HG03039 (cell line): ENCODE results near the gene SLC16A10.
A peak's percentile ranks its signal among the peaks of the same experiment; 100 is the strongest.
"Not testable (repeated sequence)": the region's sequence is repeated elsewhere in the genome, so short reads cannot be mapped to it uniquely, and the experiment has no call there.

Experiments
- ATAC-seq: cut with Tn5 transposase; IDR thresholded peaks from one replicate; pipeline ENCODE4 v1.9.1; 2021; ENCODE audit warnings: mild to moderate bottlenecking, moderate library complexity; ENCODE audit not compliant: unreplicated experiment

SLC16A10 gene

GRCh38 chr6:111255838-111256237 lies 168.5 kb downstream of the SLC16A10 start:
- not testable (repeated sequence) for ATAC-seq

DNA sequence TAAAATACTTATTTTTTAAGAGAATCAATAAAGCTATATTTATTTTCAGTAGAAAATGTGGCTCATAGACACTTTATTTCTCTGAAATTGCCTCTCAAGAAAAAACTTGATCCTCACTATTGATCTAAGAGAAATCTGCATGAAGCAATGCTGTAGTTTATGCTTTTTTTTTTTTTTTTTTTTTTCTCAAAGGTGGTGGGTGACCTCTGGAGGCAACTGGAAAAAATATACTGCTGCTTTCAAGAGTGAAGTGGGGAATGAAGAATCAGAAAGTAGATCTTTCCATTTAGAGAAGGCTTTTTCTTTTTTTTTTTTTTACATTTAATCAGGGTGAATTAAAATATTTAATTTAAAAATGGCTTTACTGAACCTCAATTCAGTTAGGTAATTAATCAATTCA lies 169.3 kb downstream of the SLC16A10 start:
- ATAC-seq, result no peak

DNA sequence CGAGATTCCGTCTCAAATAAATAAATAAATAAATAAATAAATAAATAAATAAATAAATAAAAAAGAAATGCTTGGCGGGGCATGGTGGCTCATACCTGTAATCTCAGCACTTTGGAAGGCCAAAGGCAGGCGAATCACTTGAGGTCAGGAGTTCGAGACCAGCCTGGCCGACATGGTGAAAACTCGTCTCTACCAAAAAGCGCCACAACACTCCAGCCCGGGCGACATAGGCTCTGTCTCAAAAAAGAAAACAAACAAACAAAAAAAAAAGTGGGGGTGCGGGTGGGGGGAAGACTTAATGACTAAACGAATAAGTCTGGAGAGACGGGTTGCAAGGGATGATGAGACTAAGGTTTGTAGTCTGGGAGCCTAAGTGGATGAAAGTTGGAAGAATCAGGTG lies 170.7 kb downstream of the SLC16A10 start:
- ATAC-seq, result no peak

DNA sequence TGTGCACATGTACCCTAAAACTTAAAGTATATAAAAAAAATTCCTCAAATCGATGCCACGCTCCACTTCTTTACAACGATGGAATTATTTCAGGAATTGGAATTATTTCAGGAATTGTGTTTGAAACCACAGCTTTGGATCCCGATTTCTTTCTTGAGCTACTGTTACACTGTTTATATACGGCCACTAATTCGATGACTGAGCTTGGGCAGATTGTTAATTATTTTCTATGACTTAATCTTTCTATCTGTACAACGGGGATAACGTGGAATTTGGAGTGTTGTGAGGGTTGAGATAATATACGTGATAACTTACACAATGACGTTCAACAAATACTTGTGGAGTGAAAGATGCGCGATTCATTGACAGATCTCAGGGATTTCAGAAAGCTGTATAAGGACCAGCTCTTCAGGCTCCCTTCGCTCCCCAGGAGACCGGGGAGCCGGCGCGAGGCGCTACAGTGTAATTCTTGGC lies 171.3 kb downstream of the SLC16A10 start:
- ATAC-seq, result no peak

GRCh38 chr6:111259089-111259831 lies 172.0 kb downstream of the SLC16A10 start:
- ATAC-seq, result peak; percentile 98

GRCh38 chr6:111260570-111261298 lies 173.4 kb downstream of the SLC16A10 start:
- ATAC-seq, result no peak

DNA sequence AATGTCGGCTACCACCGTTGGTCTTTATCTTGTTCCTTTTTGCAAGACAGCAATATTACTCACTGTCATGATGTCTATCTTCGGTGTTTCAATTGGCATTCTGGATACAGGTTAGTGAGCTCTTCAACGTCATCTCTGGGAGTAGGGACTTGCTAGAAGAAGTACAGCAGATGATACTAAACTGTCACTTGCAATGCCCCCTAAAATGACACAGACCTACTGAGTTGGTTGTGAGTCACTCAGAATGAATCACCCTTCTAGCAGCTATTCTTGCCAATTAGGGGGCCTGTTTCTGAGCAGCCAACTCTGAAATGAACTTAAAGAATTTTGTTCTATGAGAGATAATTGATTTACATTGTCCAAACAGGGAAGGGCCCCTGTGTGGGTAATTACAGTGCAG lies 176.5 kb downstream of the SLC16A10 start:
- no peak for ATAC-seq

GRCh38 chr6:111265842-111266241 lies 178.5 kb downstream of the SLC16A10 start:
- no peak for ATAC-seq

GRCh38 chr6:111266276-111266675 lies 179.0 kb downstream of the SLC16A10 start:
- no peak for ATAC-seq

GRCh38 chr6:111267764-111268333 lies 180.5 kb downstream of the SLC16A10 start:
- ATAC-seq, result no peak

DNA sequence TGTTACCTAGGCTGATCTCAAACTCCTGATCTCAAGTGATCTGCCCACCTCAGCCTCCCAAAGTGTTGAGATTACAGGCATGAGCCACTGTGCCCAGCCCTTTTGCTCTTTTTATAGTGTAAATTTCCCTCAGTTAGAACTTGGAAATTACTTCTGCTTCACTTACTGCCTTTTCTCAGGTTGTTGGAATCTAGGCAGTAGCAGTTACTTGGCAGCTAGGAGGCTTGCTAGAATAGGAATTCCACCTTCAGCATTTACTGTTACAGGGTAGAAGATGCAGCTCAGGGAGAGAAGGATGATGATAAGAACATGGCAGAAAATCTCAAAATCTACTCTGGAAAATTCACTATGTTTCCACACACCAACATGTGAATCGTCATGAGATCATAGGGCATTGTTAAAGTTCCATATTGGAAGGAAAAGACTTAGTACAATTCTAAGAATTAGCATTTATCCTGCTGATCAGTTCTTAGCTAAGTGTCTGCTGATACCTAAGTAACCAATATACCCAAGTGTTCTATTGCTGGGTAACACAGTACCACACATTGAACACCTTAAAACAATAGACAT lies 182.2 kb downstream of the SLC16A10 start:
- ATAC-seq, result no peak

DNA sequence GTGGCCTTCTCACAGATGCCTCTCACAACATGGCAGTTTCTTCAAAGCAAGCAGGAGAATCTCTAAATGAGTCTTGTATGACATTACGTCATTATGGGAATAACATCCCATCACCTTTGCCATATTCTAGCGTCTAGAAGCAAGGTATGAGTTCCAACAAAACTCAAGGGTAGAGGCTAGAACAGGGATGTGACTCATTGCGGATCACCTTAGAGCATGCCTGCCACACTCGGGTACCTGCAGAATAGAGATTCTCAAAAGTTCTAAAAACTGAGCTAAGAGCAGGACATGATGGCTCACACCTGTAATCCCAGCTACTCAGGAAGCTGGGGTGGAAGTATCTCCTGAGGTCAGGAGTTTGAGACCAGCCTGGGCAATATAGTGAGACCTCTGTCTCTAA lies 182.8 kb downstream of the SLC16A10 start:
- ATAC-seq, result no peak

DNA sequence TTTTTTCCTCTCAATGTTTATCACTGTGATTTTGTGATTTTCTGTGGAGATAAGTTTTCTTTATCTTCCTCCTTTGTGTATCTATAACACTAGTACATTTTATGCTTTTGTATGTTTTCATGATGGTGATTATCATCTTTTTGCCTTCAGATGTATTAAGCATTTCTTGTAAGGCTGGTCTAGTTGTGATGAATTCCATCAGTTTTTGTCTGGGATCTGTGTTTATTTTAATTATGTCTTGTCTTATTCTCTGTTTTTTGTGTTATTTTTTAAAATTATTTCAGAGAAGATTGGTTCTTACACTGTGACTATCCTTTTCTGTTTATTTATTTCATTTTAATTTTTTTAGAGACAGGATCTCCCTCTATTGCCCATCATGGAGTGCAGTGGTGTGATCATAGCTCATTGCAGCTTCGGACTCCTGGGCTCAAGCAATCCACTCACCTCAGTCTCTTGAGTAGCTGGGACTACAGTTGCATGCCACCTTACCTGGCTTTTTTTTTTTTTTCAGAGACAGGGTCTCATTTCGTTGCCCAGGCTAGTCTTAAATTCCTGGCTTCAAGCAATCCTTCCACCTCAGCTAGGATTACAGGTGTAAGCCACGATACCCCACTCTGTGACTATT lies 187.4 kb downstream of the SLC16A10 start:
- no peak for ATAC-seq

- no peak for ATAC-seq
Measured at GRCh38 chr6:111276335-111276734, 189.0 kb downstream of the SLC16A10 start.

- ATAC-seq, result no peak
Measured at GRCh38 chr6:111276736-111277135, 189.4 kb downstream of the SLC16A10 start.

DNA sequence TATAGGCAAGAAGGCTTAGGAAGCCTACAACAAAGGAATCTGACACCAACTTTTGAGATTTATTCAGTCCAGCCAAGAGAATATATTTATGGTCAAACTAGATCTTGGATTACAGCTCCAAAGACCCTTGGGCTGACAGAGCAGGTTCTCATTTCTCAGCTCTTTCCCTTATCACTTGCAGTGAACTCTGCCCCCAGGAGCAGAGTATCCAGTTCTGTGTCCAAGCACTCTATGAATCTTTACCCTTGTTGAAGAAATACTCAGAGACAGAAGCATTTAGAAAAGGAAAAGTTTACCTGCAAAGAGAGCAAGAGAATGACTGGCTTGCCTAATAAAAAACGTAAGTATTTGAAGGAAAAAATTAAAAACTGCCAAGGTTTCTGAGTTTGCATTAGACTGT lies 190.5 kb downstream of the SLC16A10 start:
- ATAC-seq, result no peak

- ATAC-seq, result no peak
Measured at GRCh38 chr6:111278731-111279130, 191.4 kb downstream of the SLC16A10 start.

GRCh38 chr6:111280445-111280955 lies 193.2 kb downstream of the SLC16A10 start:
- ATAC-seq, result no peak
